Dedifferentiated amniotic fluid mesenchymal stem cell (primary cell): ENCODE measurements around the gene SERPINB12.

ENCODE experiments used
- DNase-seq: peaks from one replicate; pipeline ENCODE4 v3.0.0-alpha.2; 2016; ENCODE audit errors: extremely low spot score

The SERPINB12 gene

GRCh38 chr18:63542069-63542468 lies at the start of gene SERPINB12:
SERPINB12 (plus strand) TSS chr18:63542369; CDS start chr18:63556160, 13,791 bp downstream.
- no peak for DNase-seq

DNA sequence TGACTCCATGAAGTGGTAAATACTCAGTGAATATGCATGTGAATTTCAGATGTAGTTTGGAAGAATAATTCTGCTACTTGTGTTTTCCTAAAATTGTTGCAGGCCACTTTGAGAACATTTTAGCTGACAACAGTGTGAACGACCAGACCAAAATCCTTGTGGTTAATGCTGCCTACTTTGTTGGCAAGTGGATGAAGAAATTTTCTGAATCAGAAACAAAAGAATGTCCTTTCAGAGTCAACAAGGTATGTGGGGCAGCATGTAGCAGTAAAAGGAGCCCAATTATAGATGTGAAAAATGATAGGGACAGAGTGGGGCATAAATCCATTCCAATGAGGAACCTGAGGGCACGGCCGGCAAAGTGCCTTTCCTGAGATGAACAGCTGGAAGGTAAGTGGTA lies 49.3 kb upstream of the SERPINB12 start:
- DNase-seq, result no peak

DNA sequence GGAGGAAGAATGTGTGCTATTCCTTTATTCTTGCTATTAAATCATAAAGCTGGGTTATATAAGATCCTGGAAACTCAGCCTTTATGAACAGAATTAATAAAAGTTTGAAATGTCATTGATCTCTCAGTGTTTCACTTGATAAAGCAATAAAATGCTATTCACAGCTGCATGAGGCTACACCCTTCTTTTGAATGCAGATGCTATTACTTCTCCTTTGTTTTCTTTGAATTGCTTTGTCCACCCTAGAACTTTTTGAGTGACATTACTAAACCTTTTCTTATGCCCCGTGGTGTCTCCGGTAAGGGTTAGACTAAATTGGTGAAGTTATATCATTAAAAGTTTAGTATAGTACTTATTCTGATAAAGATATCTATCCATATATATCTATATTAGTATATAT lies 46.5 kb upstream of the SERPINB12 start:
- no peak for DNase-seq

GRCh38 chr18:63505566-63506335 lies 36.4 kb upstream of the SERPINB12 start:
- DNase-seq, result peak; percentile 42

GRCh38 chr18:63506336-63506646 lies 35.9 kb upstream of the SERPINB12 start:
- no peak for DNase-seq

DNA sequence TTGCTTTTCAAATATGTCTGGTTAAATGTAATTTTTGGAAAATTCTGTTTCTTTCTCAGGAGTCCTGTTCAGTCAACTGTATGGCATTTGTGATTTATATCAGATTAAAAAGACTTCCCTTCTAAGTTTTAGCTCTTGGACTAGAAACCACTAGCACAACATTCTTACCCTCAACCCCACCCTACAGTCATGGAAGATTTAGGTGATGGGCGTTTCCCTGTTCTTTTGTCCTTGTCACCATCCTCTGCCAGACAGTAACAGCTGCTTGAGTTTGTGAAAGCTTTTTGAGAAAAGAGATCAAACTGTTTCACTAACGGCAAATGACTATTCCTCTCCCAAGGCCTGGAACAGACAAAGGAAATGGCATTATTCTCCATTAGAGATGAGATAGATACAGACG lies 33.6 kb upstream of the SERPINB12 start:
- peak; percentile 26 for DNase-seq

DNA sequence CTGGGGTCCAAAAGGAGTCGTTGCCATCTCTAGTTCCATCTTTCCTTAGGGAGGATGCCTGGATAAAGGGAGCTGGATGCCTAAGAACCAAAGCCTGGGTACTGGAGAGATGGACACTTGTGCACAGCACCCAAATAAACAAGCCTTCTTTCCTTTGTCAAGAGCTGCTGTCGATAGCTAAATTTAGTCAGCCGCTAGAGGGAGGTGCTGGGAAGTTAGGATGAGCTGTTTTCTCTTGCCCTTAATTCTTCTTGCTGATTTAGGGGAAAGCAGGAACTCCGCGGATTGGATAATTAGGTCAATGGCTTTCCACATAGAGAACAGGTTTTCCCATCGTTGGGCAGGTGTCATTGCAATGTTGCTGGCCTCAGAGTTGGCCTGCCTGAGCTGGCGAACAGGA lies 30.9 kb upstream of the SERPINB12 start:
- peak; percentile 67 for DNase-seq

DNA sequence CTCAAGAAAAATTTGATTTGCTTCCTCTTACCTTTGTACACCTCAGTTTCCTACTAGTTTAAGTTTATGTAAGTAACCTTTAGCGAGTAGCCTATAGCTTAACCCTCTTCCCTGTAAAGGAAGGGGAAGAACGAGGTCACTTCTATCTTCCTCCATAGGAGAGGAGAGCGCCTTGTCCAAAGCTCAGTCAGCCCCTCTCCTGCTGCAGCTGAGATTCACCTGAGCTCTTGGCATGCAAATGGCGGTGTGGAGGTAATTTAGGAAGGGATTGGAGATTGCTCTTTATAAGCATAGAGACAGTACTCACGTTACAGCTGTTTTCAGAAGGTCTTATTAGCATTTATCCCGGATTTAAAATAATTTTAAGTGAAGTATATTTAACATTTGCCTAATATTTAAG lies 27.8 kb upstream of the SERPINB12 start:
- DNase-seq, result no peak

DNA sequence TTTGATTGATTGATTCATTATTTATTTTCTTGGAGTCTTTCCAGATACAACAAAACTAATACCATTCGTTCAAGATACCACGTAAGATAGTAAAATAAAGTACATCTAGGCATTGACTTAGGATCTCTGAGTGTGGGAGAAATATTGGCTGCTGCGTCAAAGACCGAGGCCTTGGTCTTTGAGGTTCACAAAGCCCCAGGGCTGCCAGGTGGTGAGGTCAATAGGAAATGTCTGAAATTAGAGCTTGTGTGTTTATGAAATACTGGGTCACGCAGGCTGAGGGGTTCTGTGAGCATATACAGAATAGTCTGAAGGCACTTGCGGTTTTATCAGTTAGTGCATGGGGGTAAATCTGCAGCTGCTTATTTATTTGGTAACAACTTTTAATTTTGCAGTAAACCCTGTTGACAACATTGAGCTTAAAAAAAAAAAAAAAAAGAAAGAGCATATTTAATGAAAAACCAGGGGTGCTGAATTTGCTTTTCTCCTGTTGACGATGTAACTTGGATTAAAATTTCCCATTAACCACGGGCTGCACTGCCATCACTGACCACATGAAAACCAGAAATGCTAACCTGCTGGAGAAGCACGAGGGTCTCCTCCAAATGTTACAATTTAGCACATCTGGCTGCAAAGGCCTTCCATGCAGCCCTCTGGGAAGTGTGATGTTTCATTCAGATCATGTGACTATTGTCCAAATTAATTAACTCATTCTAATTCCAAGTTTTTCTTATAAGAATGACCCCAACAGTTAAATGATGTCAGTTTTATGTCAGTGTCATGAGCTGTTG lies 27.1 kb upstream of the SERPINB12 start:
- DNase-seq, result no peak

DNA sequence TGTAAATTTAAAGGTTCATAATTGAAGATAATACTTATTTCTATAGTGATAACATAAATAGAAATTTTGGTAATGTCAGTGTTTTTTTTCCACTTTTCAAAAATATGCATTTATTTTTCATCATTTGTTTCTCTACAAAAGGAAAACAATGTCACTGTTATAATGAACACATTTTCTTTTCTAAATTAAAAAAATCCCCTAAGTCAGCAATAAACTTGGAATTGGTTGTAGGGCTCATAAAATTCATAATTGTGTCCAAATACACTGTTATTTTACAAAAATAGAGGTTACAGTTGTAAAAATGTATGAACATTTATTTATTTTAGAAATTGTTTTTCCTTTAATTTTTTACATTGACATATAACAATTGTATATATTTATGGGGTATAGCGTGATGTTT lies 26.4 kb upstream of the SERPINB12 start:
- DNase-seq, result no peak

DNA sequence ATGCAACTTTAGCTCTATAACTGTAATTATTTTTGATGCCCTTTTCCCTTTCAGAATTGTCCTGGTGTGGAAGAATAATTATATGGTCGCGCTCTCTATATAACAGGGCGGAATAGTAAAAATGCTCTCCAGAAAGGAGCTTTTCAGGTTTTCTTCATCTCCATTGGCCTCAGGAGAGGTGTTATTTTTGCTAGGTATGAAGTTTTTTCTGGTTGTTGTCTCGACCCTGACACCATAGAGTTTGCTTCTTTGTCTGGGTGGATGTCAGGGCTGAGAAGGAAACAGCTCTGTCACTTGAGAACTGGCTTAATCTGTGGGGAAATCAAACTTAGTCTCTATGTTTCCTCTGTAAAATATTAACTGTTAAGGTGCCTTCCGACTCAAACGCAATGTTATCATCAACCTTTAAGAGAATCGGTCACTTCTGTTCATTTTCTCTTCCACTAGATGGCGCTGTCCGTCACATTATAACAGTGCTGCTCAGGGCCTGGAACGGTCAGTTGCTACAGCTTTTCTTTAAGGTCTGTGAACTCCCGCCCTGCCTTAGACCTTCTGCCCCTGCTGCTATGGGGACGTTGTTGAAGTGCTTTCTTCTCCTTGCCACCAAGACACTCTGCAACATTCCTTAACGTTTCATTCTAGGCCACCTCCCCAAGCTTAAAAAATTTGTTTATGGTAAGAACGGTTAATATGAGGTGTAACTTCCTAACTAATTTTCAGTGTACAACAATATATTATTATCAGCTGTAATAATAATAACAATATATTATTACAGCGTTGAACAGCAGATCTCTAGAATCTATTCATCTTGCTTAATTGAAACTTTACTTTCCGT lies 23.8 kb upstream of the SERPINB12 start:
- DNase-seq, result peak; percentile 78

DNA sequence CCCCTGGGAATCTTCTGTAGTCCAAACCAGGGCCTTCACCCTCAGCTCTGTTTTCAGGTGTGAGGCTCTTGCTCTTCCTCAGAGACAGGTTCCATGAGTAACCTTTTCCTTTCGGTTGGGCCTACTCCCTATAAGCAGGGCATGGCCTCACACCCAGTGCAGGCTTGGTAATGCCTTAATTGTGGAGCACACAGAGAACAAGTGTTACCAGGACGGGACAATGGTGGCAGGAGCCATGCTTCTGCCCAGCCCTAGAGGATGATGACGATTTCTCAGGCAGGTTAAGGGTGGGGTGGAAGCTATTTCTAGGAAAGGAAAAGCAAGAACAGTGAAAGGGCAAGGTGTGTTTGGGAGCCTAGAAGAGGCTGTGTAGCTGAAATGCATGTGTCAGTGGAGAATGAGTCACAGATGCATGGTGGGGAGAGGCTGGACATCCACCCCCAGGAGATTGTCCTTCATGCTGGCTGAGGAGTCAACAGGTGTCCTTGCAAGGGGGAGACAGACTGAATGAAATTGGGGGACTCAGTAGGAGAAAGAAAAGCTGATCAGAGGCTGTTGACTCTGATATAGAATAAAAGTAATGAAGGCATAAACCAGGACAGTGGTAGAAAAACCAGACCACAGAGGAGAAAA lies 22.0 kb upstream of the SERPINB12 start:
- DNase-seq, result no peak

GRCh38 chr18:63523660-63524059 lies 18.5 kb upstream of the SERPINB12 start:
- no peak for DNase-seq

DNA sequence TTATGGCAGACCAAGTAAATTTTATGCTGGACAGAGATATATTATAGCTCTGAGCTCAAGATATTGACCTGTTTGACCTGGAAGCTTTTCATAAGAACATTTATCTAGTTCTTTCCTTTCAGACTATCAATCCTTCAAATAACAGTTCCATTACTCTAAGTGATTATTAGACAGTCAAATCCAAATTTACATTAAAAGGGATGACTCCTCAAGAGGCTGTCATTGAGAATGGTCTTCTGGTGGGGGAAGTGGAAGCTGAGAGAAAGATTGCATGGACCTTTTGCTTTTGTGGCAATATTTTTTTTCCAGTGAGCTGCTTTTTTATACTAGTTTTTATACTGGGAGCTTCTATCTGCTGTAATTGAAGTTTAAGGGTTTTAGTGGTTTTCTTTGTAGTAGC lies 14.9 kb upstream of the SERPINB12 start:
- DNase-seq, result no peak

DNA sequence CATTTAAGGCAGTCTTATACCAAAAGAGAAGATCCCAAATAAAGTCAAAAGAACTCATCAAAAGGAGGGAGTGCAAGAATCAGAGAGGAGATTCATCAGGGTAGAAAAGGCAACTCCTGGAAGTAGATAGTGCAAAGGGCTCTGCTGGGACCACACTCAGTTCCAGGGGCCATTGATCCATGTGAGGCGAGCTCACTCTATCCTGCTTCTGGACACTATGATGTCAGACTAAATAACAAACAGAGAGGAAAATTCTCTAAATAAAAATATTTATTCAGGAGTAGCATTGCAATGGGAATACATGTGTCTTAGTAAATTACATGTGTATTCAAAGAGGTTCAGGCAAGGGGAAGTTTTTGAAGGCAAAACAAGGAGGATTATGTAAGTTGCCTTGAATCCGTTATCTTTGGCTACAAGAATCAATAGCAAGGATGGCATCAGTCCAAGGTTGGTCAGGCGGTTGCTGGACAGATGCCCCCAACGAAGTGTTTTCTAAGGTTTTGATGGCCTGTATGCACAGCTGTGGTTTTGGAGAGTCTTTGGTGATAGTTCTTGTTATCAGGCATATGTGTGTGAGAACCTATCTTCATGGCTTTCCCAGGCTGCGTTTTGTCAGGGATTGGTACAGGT lies 13.2 kb upstream of the SERPINB12 start:
- no peak for DNase-seq

DNA sequence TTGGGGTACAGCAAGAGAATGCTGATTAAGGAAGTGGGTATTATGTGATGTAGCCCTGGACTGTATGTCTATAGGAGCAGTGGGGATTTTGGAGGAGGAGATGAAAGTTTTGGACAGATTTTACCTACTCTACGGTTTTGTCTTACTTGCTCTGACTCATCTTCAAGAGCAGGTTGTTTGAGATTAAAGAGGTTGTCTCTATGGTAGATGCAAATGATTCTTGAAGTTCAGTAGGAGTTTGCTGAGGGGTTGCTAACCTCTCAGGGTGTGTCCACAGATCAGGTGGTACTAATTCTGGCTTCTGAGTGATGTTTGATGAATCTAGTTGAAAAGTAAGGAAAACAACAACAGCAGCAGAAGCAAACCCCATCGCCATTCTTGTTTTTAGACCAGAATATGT lies 9.7 kb upstream of the SERPINB12 start:
- DNase-seq, result no peak

- no peak for DNase-seq
Observed at GRCh38 chr18:63534615-63535014, 7.6 kb upstream of the SERPINB12 start.

DNA sequence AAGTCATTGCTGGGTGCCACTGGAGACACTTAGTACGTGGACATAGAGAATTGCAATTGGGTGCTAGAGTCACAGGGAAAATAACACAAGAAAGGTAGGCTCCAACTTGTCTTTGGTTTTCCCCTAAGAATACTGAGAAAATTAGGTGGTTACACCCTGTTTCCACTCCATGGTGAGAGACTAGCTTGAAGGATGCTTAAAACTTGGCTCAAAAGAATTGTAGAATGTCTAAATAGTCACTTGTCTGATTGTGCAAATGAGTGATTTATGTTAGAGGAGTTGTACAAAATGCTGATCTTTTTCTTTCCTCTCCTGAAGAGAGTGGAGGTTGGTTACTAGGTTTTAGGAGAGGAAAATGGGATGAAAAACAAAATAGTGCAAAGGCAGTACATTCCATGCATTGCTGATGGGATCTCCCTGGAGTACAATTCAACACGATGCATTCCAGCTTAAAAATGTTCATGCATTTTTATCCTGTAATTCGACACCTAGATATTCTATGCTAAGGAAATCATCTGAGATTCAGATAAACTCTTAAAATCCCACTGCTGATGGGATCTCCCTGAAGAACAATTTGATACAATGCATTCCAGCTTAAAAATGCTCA lies 2.2 kb upstream of the SERPINB12 start:
- DNase-seq, result peak; percentile 69

GRCh38 chr18:63544017-63544416 lies 1.8 kb downstream of the SERPINB12 start:
- DNase-seq, result no peak

DNA sequence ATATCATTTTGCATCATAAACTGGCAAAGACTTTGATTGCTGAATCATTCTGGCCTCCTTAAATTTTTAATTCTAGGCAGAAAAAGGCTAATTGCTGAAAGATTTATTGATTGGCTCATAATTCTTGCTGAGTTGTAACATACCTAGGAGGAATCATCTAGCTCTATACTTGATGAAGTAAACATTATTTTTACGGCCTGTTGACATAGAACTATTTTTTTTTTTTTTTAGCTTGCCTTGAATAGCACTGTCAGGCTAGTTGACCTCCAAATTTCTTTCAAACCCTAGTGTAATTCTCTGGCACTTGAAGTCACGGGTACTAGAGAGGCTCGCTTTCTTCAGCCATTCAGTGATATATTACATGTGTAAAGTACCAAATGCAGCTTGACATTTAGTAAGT lies 2.8 kb downstream of the SERPINB12 start:
- no peak for DNase-seq

- no peak for DNase-seq
Observed at GRCh38 chr18:63550068-63550467, 7.9 kb downstream of the SERPINB12 start.
